Fibroblast of lung (primary cell): ENCODE measurements around the gene TRERF1. TPM values are rescaled to one million over a fixed set of nuclear protein-coding genes. Genes with fewer than 3 reads are reported as not detected.

Experiments
- DNase-seq, 2 donors: peaks; one replicate each; pipeline versions ENCODE4 v3.0.0 to v3.0.0-alpha.2; 2010; ENCODE audit warnings: low read depth in 2 of 2
- H2AFZ ChIP-seq: 2 replicates; pipeline ENCODE4 v1.5.1; 2012; ENCODE audit warnings: low read length, control low read depth, inconsistent platforms
- H3K27ac ChIP-seq: 2 replicates; pipeline ENCODE4 v1.5.1; 2011; ENCODE audit warnings: low read length, control low read depth; ENCODE audit not compliant: insufficient read depth
- H3K27me3 ChIP-seq: 2 replicates; pipeline ENCODE4 v1.5.1; 2011; ENCODE audit warnings: mild to moderate bottlenecking, low read length; ENCODE audit not compliant: control insufficient read depth, insufficient read depth
- H3K36me3 ChIP-seq: 2 replicates; pipeline ENCODE4 v1.5.1; 2011; ENCODE audit warnings: low read length; ENCODE audit not compliant: control insufficient read depth, insufficient read depth
- H3K4me1 ChIP-seq: 2 replicates; pipeline ENCODE4 v1.5.1; 2011; ENCODE audit warnings: low read length; ENCODE audit not compliant: control insufficient read depth, insufficient read depth; ENCODE audit errors: extremely low read depth
- H3K4me2 ChIP-seq: 2 replicates; pipeline ENCODE4 v1.5.1; 2011; ENCODE audit warnings: low read length, control low read depth; ENCODE audit not compliant: insufficient read depth; ENCODE audit errors: extremely low read depth
- H3K4me3 ChIP-seq, 4 experiments: fragments of 200-600 bp in 1 of 4; sonication (generic) in 1 of 4; replicated peaks in 1 of 4; 2 replicates each; pipeline ENCODE4 v1.5.1; 2011 to 2016; ENCODE audit warnings: low read length in 4 of 4, low read depth in 3 of 4, mild to moderate bottlenecking in 3 of 4, control low read depth in 2 of 4, inconsistent platforms in 1 of 4, mixed read lengths in 1 of 4; ENCODE audit not compliant: insufficient read depth in 1 of 4; ENCODE audit errors: control extremely low read depth in 1 of 4
- H3K79me2 ChIP-seq: 2 replicates; pipeline ENCODE4 v1.5.1; 2012; ENCODE audit warnings: mild to moderate bottlenecking, low read length, inconsistent platforms; ENCODE audit not compliant: control insufficient read depth, insufficient read depth
- H3K9ac ChIP-seq: 2 replicates; pipeline ENCODE4 v1.5.1; 2011; ENCODE audit warnings: mild to moderate bottlenecking, low read length, control low read depth; ENCODE audit not compliant: insufficient read depth
- H3K9me3 ChIP-seq: 2 replicates; pipeline ENCODE4 v1.5.1; 2012; ENCODE audit warnings: low read depth, low read length; ENCODE audit not compliant: control insufficient read depth, insufficient read depth
- H4K20me1 ChIP-seq: 2 replicates; pipeline ENCODE4 v1.5.1; 2011; ENCODE audit warnings: low read length; ENCODE audit not compliant: control insufficient read depth, insufficient read depth; ENCODE audit errors: extremely low read depth
- CTCF ChIP-seq, 2 donors: IDR thresholded peaks in 1 of 2; conservative IDR thresholded peaks in 1 of 2; 1 replicate in 1 of 2; 2 replicates in 1 of 2; pipeline ENCODE4 v1.5.1; 2011 to 2012; ENCODE audit warnings: low read length in 2 of 2, control low read depth in 1 of 2, inconsistent platforms in 1 of 2, low read depth in 1 of 2, mild to moderate bottlenecking in 1 of 2
- EZH2 ChIP-seq: IDR thresholded peaks from 2 replicates; pipeline ENCODE4 v1.5.1; 2012; ENCODE audit warnings: low read length, control low read depth, mild to moderate bottlenecking; ENCODE audit errors: missing control alignments
- polyA plus RNA-seq, 2 donors: library from polyadenylated mRNA; depleted of rRNA in 1 of 2; stranded (reverse) in 1 of 2; unstranded in 1 of 2; fragments of >200 nt; gene quantifications; 2 replicates each; pipeline ENCODE4 v1.2.1, GENCODE V29; 2011 to 2012; ENCODE audit warnings: missing spikeins in 1 of 2
- total RNA-seq: library from RNA; depleted of rRNA; stranded (reverse); fragments of >200 nt; gene quantifications from 2 replicates; pipeline ENCODE4 v1.2.1, GENCODE V29; 2014

The TRERF1 gene
- total and polyA plus RNA-seq, 2 donors (not counting 1 experiment from before 2014, with no cell fraction given): 6.3 to 8.3 TPM

- Histone ChIP-seq H3K79me2 (peaks cover 66% of the 10 kb centered on the region), H2AFZ (no peak overlapping the region), H3K27me3 (no peaks in the 10 kb centered on the region), H3K9me3 (no peaks in the 10 kb centered on the region), H3K27ac (no peak overlapping the region), H3K9ac (no peak overlapping the region), H3K4me1 (no peaks in the 10 kb centered on the region), H3K4me3 (no peak overlapping the region), H4K20me1 (peaks cover 2% of the 10 kb centered on the region), H3K4me2 (no peak overlapping the region), H3K36me3 (peaks cover 2% of the 10 kb centered on the region)
- no peak for DNase-seq
- TF ChIP-seq EZH2 (no peak), CTCF (conservative IDR thresholded peaks at IDR 0.05 in 1 of 2, IDR thresholded peaks at IDR 0.05 in 1 of 2; ENCODE audit: low read depth in 1 of 2, low read length in 2 of 2) (no peak)
Measured at GRCh38 chr6:42393339-42393738, 58.4 kb downstream of the TRERF1 start.

GRCh38 chr6:42392833-42393232 is 58.9 kb downstream of the TRERF1 start:
- Histone ChIP-seq H3K79me2 (peaks cover 66% of the 10 kb centered on the region), H2AFZ (no peak overlapping the region), H3K27me3 (no peaks in the 10 kb centered on the region), H3K9me3 (no peaks in the 10 kb centered on the region), H3K36me3 (peaks cover 2% of the 10 kb centered on the region), H3K4me3 (no peak overlapping the region), H4K20me1 (peaks cover 2% of the 10 kb centered on the region), H3K4me2 (no peak overlapping the region), H3K9ac (no peak overlapping the region), H3K4me1 (no peaks in the 10 kb centered on the region), H3K27ac (no peak overlapping the region)
- TF ChIP-seq CTCF (conservative IDR thresholded peaks at IDR 0.05 in 1 of 2, IDR thresholded peaks at IDR 0.05 in 1 of 2; ENCODE audit: low read depth in 1 of 2, low read length in 2 of 2) (no peak), EZH2 (no peak)
- no peak for DNase-seq

GRCh38 chr6:42391441-42391840 is 60.3 kb downstream of the TRERF1 start:
- H3K79me2 ChIP-seq: peaks cover 62% of the 10 kb centered on the region
- no peaks in the 10 kb centered on the region for H3K27me3 ChIP-seq
- H3K36me3 ChIP-seq: peaks cover 2% of the 10 kb centered on the region
- H4K20me1 ChIP-seq: peaks cover 2% of the 10 kb centered on the region
- no peaks in the 10 kb centered on the region for H3K4me1 ChIP-seq
- no peak for DNase-seq
- H3K4me3 ChIP-seq: no peak overlapping the region
- H3K27ac ChIP-seq: no peak overlapping the region
- no peak for TF ChIP-seq CTCF (conservative IDR thresholded peaks at IDR 0.05 in 1 of 2, IDR thresholded peaks at IDR 0.05 in 1 of 2; ENCODE audit: low read depth in 1 of 2, low read length in 2 of 2)
- no peak for TF ChIP-seq EZH2
- H2AFZ ChIP-seq: no peak overlapping the region
- no peak overlapping the region for H3K9ac ChIP-seq
- no peak overlapping the region for H3K4me2 ChIP-seq
- H3K9me3 ChIP-seq: no peaks in the 10 kb centered on the region
